PFSK-1 (cell line): ENCODE data around the gene KCNG4.

Source experiments
- FOXP2 ChIP-seq: optimal IDR thresholded peaks from 2 replicates; pipeline ENCODE3; 2011; ENCODE audit warnings: borderline replicate concordance, control low read depth, inconsistent platforms; ENCODE audit not compliant: insufficient read depth; ENCODE audit errors: extremely low read length, extremely low read depth
- POLR2AphosphoS5 ChIP-seq: IDR thresholded peaks from 2 replicates; pipeline ENCODE4 v1.6.1; 2012; ENCODE audit warnings: low read depth, mild to moderate bottlenecking, control low read depth, low read length, moderate library complexity
- REST ChIP-seq, 2 experiments: IDR thresholded peaks; 2 replicates each; pipeline versions ENCODE4 v1.6.1 to v1.8.0; 2011 to 2012; ENCODE audit warnings: low read depth in 2 of 2, low read length in 2 of 2, control low read depth in 1 of 2, inconsistent platforms in 1 of 2, mild to moderate bottlenecking in 1 of 2, moderate library complexity in 1 of 2; ENCODE audit not compliant: insufficient read depth in 1 of 2
- SIN3A ChIP-seq: IDR thresholded peaks from 2 replicates; pipeline ENCODE4 v1.6.1; 2012; ENCODE audit warnings: mild to moderate bottlenecking, low read length, moderate library complexity, borderline replicate concordance; ENCODE audit not compliant: insufficient read depth
- TAF1 ChIP-seq: IDR thresholded peaks from 2 replicates; pipeline ENCODE4 v1.6.1; 2012; ENCODE audit warnings: low read length, control low read depth, borderline replicate concordance; ENCODE audit not compliant: insufficient read depth

KCNG4 gene

GRCh38 chr16:84278968-84279367, 39.2 kb upstream of the KCNG4 start:
- TF ChIP-seq SIN3A, result no peak
- no peak for TF ChIP-seq REST (IDR thresholded peaks at IDR 0.05; ENCODE audit: insufficient read depth in 1 of 2, low read depth in 2 of 2, low read length in 2 of 2)
- TF ChIP-seq FOXP2, result no peak
- TF ChIP-seq POLR2AphosphoS5, result no peak
- TF ChIP-seq TAF1, result no peak

GRCh38 chr16:84278333-84278732, 38.5 kb upstream of the KCNG4 start:
- no peak for TF ChIP-seq POLR2AphosphoS5
- no peak for TF ChIP-seq FOXP2
- no peak for TF ChIP-seq REST (IDR thresholded peaks at IDR 0.05; ENCODE audit: insufficient read depth in 1 of 2, low read depth in 2 of 2, low read length in 2 of 2)
- TF ChIP-seq SIN3A, result no peak
- TF ChIP-seq TAF1, result no peak

- no peak for TF ChIP-seq POLR2AphosphoS5
- no peak for TF ChIP-seq FOXP2
- TF ChIP-seq SIN3A, result no peak
Observed at GRCh38 chr16:84277244-84277823, 37.5 kb upstream of the KCNG4 start.

- TF ChIP-seq SIN3A (no peak), TAF1 (no peak), POLR2AphosphoS5 (no peak), REST (IDR thresholded peaks at IDR 0.05; ENCODE audit: insufficient read depth in 1 of 2, low read depth in 2 of 2, low read length in 2 of 2) (no peak), FOXP2 (no peak)
Observed at GRCh38 chr16:84275585-84276151, 35.9 kb upstream of the KCNG4 start.

- no peak for TF ChIP-seq TAF1
Observed at GRCh38 chr16:84274515-84274914, 34.7 kb upstream of the KCNG4 start.

- TF ChIP-seq REST (IDR thresholded peaks at IDR 0.05; ENCODE audit: insufficient read depth in 1 of 2, low read depth in 2 of 2, low read length in 2 of 2), result no peak
- TF ChIP-seq FOXP2, result no peak
- TF ChIP-seq SIN3A, result no peak
- TF ChIP-seq TAF1, result no peak
- no peak for TF ChIP-seq POLR2AphosphoS5
Observed at GRCh38 chr16:84272740-84273320, 33.0 kb upstream of the KCNG4 start.
